Parathyroid adenoma (tissue), 2 donors: Measurements from ENCODE around the gene FXN.

Source experiments
- H2AFZ ChIP-seq: fragments of 300-600 bp; sonication (generic); one replicate; pipeline ENCODE4 v1.7.0; 2017; ENCODE audit warnings: antibody characterized with exemption, mild to moderate bottlenecking
- H3K27ac ChIP-seq: fragments of 300-600 bp; sonication (generic); one replicate; pipeline ENCODE4 v1.7.0; 2017
- H3K27me3 ChIP-seq: fragments of 300-600 bp; sonication (generic); one replicate; pipeline ENCODE4 v1.7.0; 2017; ENCODE audit warnings: low read length; ENCODE audit not compliant: control insufficient read depth, insufficient read depth
- H3K36me3 ChIP-seq: fragments of 300-600 bp; sonication (generic); one replicate; pipeline ENCODE4 v1.7.0; 2017; ENCODE audit warnings: low read length; ENCODE audit not compliant: control insufficient read depth, insufficient read depth
- H3K4me1 ChIP-seq: fragments of 300-600 bp; sonication (generic); one replicate; pipeline ENCODE4 v1.7.0; 2017; ENCODE audit warnings: control low read depth
- H3K4me2 ChIP-seq: fragments of 300-600 bp; sonication (generic); one replicate; pipeline ENCODE4 v1.7.0; 2017; ENCODE audit warnings: low read length
- H3K4me3 ChIP-seq: fragments of 300-600 bp; sonication (generic); one replicate; pipeline ENCODE4 v1.7.0; 2017; ENCODE audit warnings: low read depth, low read length
- H3K79me2 ChIP-seq: fragments of 300-600 bp; sonication (generic); one replicate; pipeline ENCODE4 v1.7.0; 2017; ENCODE audit warnings: control low read depth
- H3K9ac ChIP-seq: fragments of 300-600 bp; sonication (generic); one replicate; pipeline ENCODE4 v1.7.0; 2017; ENCODE audit warnings: mild to moderate bottlenecking
- H3K9me3 ChIP-seq: fragments of 300-600 bp; sonication (generic); one replicate; pipeline ENCODE4 v1.7.0; 2017; ENCODE audit warnings: low read length; ENCODE audit not compliant: control insufficient read depth
- CTCF ChIP-seq: fragments of 300-600 bp; sonication (generic); IDR thresholded peaks from one replicate; pipeline ENCODE4 v1.7.0; 2017; ENCODE audit warnings: antibody characterized with exemption, mild to moderate bottlenecking
- donor health status: primary hyperparathyroidism.

The FXN gene

GRCh38 chr9:69040646-69041045 lies 5.1 kb downstream of the FXN start:
- Histone ChIP-seq H3K9me3 (no peaks in the 10 kb centered on the region), H3K4me3 (no peak overlapping the region), H3K9ac (no peak overlapping the region), H3K79me2 (no peaks in the 10 kb centered on the region), H2AFZ (no peak overlapping the region), H3K27ac (no peak overlapping the region), H3K27me3 (no peaks in the 10 kb centered on the region), H3K36me3 (no peaks in the 10 kb centered on the region), H3K4me1 (no peaks in the 10 kb centered on the region), H3K4me2 (no peak overlapping the region)
- no peak for TF ChIP-seq CTCF

- Histone ChIP-seq H3K27ac (peak overlapping the region; percentile 0), H3K4me3 (no peak overlapping the region), H3K79me2 (no peaks in the 10 kb centered on the region), H3K4me2 (no peak overlapping the region), H3K4me1 (no peaks in the 10 kb centered on the region), H3K9ac (no peak overlapping the region), H2AFZ (no peak overlapping the region), H3K36me3 (no peaks in the 10 kb centered on the region), H3K27me3 (no peaks in the 10 kb centered on the region), H3K9me3 (no peaks in the 10 kb centered on the region)
- no peak for TF ChIP-seq CTCF
Observed at GRCh38 chr9:69044240-69045219, 9.0 kb downstream of the FXN start.

- Histone ChIP-seq H3K4me3 (no peak overlapping the region), H2AFZ (no peak overlapping the region), H3K27me3 (no peaks in the 10 kb centered on the region), H3K4me1 (no peaks in the 10 kb centered on the region), H3K4me2 (no peak overlapping the region), H3K27ac (no peak overlapping the region), H3K9me3 (no peaks in the 10 kb centered on the region), H3K9ac (no peak overlapping the region), H3K79me2 (no peaks in the 10 kb centered on the region), H3K36me3 (no peaks in the 10 kb centered on the region)
- TF ChIP-seq CTCF = no peak
Observed at GRCh38 chr9:69045821-69046220, 10.3 kb downstream of the FXN start.

- H3K9me3 ChIP-seq = no peaks in the 10 kb centered on the region
- TF ChIP-seq CTCF = no peak
- H2AFZ ChIP-seq = no peak overlapping the region
- H3K79me2 ChIP-seq = no peaks in the 10 kb centered on the region
- H3K4me2 ChIP-seq = no peak overlapping the region
- no peaks in the 10 kb centered on the region for H3K36me3 ChIP-seq
- H3K27ac ChIP-seq = no peak overlapping the region
- H3K4me3 ChIP-seq = no peak overlapping the region
- no peak overlapping the region for H3K9ac ChIP-seq
- H3K27me3 ChIP-seq = no peaks in the 10 kb centered on the region
- no peaks in the 10 kb centered on the region for H3K4me1 ChIP-seq
Observed at GRCh38 chr9:69046723-69047122, 11.2 kb downstream of the FXN start.

GRCh38 chr9:69047371-69047770 lies 11.8 kb downstream of the FXN start:
- Histone ChIP-seq H2AFZ (no peak overlapping the region), H3K4me2 (no peak overlapping the region), H3K4me1 (no peaks in the 10 kb centered on the region), H3K4me3 (no peak overlapping the region), H3K9ac (no peak overlapping the region), H3K36me3 (no peaks in the 10 kb centered on the region), H3K79me2 (no peaks in the 10 kb centered on the region), H3K9me3 (no peaks in the 10 kb centered on the region), H3K27ac (no peak overlapping the region), H3K27me3 (no peaks in the 10 kb centered on the region)
- no peak for TF ChIP-seq CTCF
